ENCODE results near the gene VBP1.

GRCh38 chrX:155279873-155280272 is 63.6 kb downstream of the VBP1 start:
- no peak for TF ChIP-seq CTCF (IDR thresholded peaks at IDR 0.05)
- no peak for TF ChIP-seq POLR2A (IDR thresholded peaks at IDR 0.05)
